ENCODE results near the gene KRT5.

Gene KRT5

DNA sequence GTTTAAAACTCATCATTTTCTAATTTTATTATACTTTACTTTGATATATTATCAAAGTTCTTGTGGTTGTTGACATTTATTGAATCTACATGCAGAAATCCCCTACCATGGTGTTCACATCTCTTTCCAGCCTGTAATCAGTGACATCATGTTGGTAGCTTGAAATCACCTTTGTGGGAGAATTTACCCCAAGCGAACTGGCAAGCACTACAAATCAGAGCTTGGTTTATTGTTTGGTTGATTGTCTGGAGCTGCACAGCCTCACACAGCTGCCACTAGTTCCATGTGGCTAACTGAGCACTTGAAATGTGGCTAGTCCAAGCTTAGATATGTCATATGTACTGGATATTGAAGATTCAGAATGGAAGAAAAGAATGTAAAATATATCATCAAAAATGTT, 15.4 kb upstream of the KRT5 start:
- DNase-seq: no peak

DNA sequence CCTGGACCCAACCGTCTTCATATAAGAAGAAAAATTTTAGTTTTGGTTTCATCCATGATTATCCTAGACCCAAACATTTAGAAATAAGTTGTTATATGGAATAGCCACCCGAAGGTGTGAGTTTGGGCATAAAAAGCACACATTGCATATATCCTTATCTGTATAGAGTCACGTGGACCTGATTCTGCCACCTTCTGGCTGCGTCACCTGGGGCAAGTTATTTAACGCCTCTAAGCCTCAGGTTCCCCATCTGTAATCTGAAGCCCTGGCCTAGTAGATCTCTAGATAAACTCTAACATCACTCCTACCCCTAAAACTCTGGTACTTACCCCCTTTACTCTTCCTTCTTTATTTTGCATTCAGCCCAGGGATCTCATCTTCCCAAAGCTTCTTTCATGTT, 14.3 kb upstream of the KRT5 start:
- DNase-seq: no peak

DNA sequence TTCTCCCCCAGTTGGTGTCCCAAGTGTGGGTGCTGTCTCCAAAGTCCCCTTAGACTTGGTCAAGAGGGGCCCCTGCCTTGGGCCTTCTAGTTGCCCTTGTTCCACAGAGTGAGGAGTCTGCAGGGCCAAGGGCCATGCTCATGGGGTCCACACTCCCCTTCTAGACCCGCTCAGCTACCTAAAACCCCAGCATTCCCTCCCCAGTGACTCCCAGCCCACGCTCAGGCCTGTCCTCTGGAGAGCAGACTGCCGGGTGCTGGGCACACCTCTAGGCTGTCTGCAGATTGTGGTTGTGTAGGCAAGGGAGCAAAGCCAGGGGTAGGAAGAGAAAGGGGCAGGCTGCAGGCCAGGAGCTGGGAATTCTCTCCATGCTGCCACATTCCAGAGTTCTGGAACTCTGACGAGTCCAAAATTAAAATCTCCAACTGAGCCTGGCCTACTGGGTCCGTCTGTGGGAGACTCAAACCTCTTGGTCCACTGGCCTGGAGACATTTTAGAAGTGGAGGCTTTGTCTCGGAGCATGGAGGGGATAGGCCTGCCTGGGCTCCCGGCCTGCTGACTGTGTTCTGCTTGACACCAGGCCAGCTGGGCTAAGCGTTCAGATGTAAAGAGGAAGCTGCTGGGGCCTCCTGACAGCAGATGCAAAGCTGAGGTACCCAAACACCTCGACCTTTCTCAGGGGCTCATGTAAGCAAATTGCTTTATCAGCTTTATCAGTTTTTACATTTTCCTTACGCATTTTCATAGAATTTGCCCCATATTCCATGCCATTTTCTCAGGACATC, 13.7 kb upstream of the KRT5 start:
- DNase-seq: no peak

DNA sequence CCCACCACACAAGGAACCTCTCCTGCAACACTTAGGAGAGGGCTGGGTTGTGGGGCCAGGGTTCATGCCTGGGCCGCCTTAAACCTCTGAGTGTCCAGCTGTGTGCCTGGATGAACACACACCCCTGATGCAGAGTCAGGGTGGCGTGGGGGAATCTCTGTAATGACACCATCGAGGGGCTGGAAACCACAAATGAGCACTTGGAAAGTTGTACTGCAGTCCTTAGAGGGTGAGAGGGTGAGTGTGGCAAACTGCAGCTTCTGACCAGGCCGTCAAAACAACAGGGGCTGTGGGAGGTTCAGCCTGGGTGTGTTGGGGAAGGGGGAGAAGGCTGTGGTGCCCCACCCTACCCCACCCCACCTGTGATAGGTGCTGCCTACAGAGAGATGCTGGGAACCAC, 12.4 kb upstream of the KRT5 start:
- DNase-seq: no peak

DNA sequence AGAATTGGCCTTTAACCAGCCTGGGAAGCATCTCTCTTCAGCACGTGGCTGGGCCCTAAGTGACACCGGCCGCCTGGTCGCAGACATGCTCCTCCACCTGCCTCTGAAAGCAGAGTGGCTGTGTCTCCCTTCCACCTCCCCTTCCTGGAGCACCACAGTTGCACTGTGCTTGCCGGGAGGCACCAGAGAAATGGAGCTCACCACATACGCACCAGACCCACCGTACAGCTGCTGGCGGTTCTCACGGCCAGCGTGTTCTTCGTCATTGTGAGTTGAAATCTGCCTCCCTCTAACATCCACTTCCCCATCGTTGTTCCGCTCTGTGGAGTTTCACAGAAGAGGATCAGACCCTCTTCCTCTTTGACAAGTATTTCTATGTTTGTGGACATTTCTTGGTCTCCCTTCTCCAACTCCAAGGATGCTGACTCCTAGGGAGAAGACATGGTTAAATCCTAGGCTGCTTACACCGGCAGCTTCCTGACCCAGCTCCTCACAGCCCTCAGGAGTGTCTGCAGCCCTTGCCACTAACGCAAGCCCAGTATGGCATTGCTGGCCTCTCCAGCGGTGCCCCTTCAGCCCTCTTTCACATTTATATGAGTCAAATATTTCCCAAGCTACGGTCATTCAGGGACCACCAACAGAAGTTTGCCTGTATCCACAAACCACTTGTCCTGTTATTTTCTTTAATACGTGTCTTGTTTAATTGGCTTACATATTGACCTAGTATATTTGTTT, 11.5 kb upstream of the KRT5 start:
- DNase-seq: no peak

DNA sequence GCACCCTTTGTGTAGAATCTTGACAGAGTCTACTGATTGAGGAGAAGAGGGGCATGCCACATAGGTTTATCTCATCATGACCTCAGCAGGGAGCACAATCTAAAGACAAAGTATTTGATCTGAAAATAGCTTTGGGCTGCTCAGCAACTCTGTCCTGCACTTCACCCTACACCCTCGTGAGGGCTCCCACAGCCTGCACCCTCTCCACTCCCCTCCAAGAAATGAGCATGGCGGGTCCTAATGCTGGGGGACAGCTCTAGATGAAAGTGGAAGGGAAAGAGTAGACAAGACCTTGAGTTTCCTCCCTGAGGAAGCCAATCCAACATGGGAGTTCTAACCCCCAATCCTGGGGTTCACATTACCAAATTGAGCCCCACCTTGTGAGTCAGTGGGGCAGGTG, 10.7 kb upstream of the KRT5 start:
- no peak for DNase-seq

DNA sequence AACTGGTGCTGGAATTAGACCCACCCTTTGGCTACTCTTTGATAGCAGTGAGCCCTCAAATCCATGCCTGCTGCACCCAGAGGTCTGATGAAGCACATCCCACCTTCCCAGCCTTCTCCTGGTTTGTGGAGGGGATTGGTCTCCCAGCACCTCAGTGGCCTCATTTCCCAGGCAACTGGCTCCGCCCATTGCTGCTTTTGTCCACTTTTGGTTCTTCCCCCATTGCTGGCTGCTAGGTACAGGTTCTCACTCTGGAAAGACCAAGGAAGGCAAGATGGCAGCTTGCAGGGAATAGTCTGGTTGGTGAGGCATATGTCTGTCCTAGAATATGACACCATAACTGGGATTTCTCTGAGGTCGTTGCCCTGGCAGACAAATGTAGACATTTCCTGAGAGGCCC, 10.2 kb upstream of the KRT5 start:
- DNase-seq: no peak

DNA sequence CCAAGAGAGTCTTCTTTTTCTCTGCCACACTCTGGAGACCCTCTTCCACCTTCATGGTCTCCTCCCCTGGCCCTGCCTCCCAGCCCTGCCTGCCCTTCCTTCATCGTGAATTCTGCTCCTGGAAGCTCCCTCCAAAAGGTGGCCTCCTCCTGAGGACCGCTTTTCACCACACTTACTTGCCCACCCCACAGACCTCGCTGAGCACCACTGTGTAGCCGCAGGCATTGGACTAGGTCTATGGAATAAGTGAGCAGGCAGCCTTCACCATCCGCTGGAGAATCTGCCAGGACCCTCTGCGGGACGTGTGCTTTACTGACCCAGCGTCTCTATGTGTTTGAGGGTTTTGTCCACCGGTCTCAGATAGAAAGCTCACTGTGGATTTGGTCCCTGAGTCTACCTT, 9.7 kb upstream of the KRT5 start:
- DNase-seq: no peak

DNA sequence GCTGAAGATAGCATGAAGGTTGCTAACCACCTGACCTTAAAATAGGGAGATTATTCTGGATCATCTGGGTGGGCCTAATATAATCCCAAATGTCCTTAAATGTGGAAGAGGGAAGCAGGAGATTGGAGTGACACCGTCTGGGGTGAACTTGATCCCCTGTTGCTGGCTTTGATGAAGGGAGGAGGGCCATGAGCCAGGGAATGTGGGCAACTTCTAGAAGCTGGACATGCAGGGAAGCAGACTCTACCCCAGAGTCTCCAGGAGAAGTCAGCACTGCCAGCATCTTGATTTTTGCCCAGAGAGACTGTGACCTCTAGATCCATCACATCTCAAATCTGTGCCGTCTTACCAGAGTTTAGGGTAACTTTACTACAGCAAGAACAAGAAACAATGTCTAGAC, 9.2 kb upstream of the KRT5 start:
- DNase-seq: no peak

DNA sequence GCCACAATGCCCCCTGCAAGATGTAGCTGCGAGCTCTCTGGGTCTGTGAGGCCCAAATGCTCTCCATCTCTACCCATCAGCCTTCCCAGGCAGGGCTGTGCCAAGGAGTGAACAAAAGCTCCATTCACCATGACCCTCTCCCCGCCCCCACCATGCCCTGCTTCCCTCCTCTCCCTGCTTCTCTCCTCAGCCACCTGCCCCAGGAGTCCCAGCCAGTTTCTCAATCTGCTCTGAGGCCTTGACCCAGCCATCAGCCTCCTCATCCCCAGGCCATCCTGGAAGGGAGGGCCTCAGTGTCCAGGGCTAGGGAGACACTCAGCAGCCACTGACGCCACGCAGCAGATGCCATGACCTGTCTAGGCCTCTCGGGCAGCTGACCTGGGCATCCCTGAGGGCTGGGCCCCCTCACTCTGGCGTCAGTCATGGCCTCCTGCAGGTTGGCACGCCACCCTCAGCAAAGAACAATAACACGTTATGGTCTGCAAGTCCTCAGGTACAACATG, 8.5 kb upstream of the KRT5 start:
- DNase-seq: no peak

DNA sequence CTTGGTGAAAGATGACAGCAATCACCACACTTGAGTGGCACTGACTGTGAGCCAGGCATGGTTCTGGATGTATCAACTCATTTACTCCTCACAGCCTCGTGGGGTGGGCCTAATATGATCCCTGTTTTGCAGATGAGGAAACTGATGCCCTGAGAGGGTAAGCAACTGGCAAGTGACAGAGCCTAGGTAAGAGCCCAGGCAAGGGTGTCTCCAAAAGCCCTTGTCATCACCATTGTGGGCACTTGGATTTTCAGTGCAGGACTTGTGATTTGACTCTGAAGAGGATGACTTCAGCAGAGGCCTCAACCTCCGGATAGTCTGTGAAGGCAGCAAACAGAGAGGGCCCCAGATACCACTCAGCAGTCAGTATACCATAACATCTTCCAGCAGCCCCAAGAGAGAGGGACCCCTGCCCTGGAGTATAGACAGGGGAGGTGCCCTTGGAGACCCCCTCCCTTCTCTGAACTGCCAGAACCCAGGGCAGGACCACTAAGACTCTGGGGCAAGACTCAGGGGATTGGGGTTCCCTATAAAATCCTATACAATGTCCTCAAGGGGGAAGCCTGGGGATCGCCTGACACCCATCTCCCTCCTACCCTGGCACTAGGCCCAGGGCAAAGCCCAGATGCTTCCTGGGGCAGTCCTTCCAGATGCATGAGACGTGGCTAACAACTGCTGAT, 7.1 kb upstream of the KRT5 start:
- no peak for DNase-seq

DNA sequence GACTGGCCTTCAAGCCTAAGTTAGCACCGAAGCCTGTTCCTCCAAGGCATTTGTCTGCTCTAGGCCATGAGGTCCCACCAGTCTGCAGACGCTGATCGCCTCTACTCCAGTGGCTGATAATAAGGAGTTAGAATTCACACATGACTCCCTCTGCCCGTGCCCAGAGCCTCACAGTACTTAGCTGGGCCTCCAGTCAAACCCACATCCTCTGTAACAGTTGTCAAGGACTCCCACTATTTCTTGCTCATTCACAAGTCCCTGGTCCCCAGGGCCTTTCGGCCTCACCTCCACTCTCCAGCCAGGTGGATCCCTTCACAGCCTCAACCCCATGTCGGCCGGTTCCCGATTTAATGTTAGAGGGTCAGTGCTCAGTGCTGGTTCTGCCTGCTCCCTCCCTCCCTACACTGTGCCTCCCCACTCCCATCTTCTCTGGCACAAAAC, 6.3 kb upstream of the KRT5 start:
- no peak for DNase-seq

DNA sequence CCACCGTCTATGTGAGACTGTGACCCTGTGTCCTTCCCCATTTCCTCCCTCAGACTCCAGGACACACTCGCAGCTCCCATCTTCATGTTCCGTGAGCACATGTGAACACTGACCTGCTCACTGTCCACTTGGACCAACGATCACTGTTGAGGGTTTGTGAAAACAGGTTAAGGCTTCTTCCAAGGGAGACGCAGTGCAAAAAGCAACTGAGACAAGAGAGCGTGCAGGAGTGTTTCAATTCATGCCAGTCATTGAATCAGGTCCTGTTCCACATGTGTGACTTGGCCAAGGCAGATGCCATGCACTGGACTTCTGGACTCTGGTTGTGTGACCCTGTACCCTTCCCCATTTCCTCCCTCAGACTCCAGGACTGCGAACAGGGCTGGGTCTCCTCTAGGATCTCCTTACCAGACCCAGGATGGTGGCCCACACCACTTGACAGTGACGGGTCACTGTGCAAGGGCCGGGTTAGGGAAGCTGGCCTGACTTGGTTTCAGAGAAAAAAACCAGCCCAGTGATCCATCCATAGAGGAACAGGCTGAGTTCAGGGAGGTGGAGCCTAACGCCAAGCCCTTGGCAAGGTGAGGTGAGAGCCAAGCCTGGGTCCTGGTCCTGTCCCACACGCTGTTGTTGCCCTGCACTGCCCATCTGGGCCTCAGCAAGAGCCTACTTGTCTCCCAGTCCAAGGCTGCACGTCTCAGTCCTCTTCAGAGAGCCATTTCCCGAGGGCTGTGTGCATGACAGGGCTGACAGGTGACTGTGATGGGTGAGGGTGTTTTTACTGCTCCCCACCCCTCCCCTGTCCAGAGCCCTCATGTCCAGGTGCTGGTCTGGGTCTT, 5.7 kb upstream of the KRT5 start:
- DNase-seq: no peak

DNA sequence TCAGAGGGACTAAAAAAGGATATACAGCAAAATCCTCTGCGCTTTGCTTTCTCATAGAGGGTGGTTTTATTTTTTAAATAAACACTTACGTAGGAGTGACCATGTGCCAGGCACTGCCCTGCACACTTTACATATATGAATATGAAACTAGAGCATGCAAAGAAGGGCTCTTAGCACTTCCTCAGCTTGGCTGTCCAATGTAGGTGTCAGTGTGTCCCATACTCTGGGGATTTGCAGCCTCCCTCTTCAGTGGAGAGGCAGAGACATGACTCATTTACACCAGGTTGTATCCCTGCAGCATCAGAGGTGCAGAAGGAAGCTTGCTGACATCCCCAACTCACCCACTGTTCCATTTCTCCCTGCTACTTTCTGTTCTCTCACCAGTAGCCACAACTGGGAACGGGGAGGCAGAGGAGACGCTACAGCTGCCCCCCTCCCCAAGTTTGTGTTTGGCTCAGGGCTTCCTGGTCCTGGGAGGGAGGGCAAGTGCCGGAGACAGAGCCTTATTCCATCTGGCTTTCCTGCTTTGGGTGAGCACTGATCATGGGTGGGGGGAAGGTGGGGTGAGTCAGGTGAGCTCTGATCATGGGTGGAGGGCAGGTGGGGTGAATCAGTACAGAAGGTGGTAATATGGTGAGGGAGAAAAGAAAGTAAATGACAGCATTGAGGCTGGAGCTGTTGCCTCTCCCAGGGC, 4.9 kb upstream of the KRT5 start:
- no peak for DNase-seq

DNA sequence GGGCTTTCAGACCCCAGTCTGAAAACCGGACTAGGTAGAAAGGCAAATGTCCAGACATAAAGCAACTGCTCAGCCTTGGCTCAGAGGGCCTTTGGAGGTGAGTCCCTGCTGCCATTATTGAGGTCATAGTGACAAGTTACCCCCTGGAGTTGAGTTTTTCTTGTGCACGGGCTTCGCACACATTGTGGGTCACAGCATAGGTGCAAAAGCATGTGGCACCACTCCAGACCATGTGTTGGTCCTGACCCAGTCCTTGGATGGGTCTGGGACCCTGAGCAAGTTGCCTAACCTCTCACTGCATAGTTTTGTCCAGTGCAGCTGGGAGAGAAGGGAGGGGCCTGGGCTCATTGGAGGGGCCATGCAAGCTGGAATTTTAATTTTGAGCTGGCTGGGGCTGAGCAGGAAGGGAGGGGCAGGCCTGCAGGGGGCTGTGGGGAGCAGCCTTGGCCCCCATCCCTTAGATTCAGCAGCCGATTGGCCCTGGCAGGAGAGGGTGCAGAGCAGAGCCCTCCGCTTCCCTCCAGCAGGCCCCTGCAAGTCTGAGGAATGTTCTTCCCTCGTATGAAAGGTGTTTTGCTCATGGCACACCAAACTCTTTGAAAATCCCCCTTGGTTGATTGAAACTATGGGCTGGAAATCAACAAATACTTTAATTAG, 4.2 kb upstream of the KRT5 start:
- DNase-seq: no peak

DNA sequence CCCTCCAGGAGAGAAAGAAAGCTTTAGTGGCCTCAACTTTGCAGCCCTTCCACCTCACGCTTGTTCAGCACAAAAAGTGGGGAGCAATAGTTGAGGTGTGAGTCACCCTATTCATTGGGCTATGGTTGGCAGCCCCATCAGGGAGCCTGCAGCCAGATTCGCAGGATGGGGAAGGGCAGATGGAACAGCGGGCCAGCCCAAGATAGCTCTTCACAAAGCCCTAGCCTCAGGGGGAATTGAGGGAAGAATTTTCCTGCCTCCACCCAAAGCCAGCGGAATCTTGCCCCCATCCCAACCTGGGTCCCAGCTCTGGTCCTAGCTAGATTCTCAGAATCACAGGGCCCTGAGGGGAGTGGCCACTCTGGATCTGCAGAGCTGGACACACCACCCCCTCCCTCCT, 3.6 kb upstream of the KRT5 start:
- no peak for DNase-seq

DNA sequence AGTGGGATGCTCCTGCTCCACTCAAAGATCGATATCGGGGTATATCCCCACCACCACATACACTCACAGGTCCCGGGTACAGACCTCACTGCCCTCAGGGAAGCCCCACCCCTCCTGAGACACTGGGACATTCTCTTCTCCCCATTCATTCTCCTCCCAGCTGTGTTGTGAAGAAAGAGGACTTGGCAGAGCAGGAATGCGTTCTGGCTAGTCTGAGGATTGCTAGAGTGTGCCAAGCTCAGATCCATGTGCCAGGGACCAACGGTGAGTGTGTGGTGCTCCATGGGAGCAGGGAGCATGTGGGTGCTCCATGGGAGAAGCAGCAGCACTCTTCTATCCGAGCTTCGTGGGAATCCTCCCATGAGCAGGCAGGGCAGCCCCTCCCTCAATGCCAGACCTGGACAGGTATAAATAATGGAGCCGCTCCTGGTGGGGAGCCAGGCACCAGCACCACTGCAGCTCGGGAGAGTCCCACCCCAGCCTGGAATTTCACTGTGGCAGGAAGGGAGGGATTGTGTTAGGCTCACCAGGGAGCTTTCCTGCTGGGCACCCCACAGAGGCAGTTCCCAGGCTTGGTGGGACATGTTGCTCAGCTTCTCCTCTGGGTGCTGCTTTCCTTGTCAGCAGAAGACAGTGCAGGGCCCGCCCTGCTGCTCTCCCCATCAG, 2.3 kb upstream of the KRT5 start:
- DNase-seq: no peak

DNA sequence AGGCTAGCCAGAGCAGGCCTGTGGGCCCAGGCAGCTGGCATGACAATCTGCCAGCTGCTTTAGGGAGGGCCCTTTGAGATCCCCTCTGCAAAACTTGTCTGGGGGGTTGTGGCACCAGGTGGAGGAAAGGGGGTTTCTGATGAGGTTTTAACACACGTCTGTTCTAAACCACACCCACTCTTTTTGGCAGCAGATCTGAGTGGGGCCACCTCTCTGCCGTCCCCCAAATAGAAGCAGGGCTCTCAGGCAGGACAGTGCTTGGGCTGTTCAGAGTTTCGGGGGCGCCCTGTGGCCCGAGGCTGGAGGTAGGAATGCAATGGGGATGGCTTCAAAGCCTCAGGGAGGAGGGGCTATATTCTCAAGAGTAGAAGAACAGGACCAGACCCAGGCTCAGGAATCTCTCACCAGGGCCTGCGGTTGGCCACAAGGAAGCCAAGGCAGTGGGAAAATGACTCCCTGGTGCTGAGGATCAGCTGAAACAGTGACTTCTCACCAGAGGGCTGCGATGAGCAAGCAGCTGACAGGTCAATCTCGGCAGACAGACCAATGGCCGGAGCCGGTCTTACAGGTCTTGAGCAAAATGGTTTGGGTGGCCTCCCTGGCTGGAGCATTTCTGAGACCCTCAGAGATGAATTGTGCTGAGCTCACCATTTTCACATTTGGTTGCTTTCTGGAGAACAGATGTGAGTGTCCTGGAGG, 1.5 kb upstream of the KRT5 start:
- DNase-seq: no peak

DNA sequence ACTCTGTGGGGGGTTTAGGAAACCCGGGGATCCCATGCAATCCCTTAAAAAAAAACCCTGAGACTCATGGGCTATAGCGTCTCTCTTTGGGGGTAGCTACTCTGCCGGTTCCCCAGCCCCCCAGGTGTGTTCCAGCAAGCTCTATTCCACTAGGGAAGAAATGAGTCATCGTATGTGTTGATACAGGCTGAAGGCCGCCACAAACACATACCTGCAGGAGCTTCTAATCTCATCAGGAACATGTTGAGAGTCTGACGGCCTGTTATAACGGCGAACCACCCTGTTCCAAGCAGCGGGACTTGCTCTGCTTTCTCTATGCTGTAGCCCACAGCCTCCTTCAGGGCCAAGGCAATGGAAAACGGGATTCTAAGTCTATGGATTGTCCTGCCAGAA, 977 bp upstream of the KRT5 start:
- DNase-seq: no peak

DNA sequence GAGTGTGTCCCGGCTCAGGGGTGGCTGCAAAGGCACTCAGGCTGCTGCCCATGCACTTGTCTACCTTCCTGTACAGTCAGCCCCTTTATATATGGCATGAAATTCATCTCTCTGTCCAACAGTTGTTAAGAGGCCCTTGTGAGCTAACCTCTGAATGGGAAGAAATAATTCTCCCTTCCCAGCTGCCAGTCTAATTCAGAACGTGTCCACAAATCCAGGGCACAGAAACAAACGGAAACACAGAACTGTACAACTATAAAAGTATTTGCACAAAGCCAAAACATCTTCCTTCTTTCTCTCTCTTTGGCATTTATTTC, 849 bp downstream of the KRT5 start:
- DNase-seq: no peak

Data from activated naive CD4-positive, alpha-beta T cell (primary cell).